Smooth muscle cell of trachea (primary cell): Measurements from ENCODE around the gene EHMT2. TPM values are rescaled to one million over a fixed set of nuclear protein-coding genes. Genes with fewer than 3 reads are reported as not detected.

Experiments
- total RNA-seq: library from RNA; depleted of rRNA; stranded (reverse); fragments of >200 nt; gene quantifications from 2 replicates; pipeline ENCODE4 v1.2.1, GENCODE V29; 2014

The EHMT2 gene
- 62.0 and 93.5 TPM in 2 replicates for total RNA-seq

GRCh38 chr6:31897612-31898382 lies at the start of gene EHMT2:
EHMT2 (minus strand) TSS chr6:31897698; CDS start chr6:31897677, 21 bp downstream.

GRCh38 chr6:31945507-31946369 lies 48.2 kb upstream of the EHMT2 start, which contains the start of gene CFB:
CFB (plus strand) TSS chr6:31946095; CDS start chr6:31946222, 127 bp downstream.

GRCh38 chr6:31927242-31927862 lies 29.9 kb upstream of the EHMT2 start, which contains the start of gene C2:
C2 (plus strand) TSS chr6:31927717; CDS start chr6:31927753, 36 bp downstream.

GRCh38 chr6:31901953-31902643 lies 4.6 kb upstream of the EHMT2 start, which contains the start of gene ZBTB12:
ZBTB12 (minus strand) TSS chr6:31902086; CDS start chr6:31901305, 781 bp downstream.

GRCh38 chr6:31878726-31879125 lies 18.8 kb downstream of the EHMT2 start, which contains the start of gene SLC44A4:
SLC44A4 (minus strand) TSS chr6:31878997; CDS start chr6:31878980, 17 bp downstream.

GRCh38 chr6:31862344-31863235 lies 34.9 kb downstream of the EHMT2 start, which contains the start of gene NEU1:
NEU1 (minus strand) TSS chr6:31862821; CDS start chr6:31862776, 45 bp downstream.

Other genes starting within 250 kb of the EHMT2 start
- 171 and 206 TPM in 2 replicates for gene BAG6, start 245.0 kb downstream of the EHMT2 start, total RNA-seq
- gene APOM, start 241.8 kb downstream of the EHMT2 start, total RNA-seq, result 1.0 and 1.3 TPM in 2 replicates
- gene C6orf47, start 236.9 kb downstream of the EHMT2 start, total RNA-seq, result 21.7 and 24.8 TPM in 2 replicates
- 13.2 and 20.9 TPM in 2 replicates for gene GPANK1, start 232.7 kb downstream of the EHMT2 start, total RNA-seq
- 112 and 124 TPM in 2 replicates for gene CSNK2B, start 231.6 kb downstream of the EHMT2 start, total RNA-seq
- gene LY6G5B, start 227.7 kb downstream of the EHMT2 start, total RNA-seq, result 3.2 and 3.8 TPM in 2 replicates
- gene LY6G5C, start 216.6 kb downstream of the EHMT2 start, total RNA-seq, result 0.66 and 0.73 TPM in 2 replicates
- gene ABHD16A, start 194.4 kb downstream of the EHMT2 start, total RNA-seq, result 47.6 and 58.2 TPM in 2 replicates
- not detected in 2 replicates for gene LY6G6F, start 190.8 kb downstream of the EHMT2 start, total RNA-seq
- not detected in 2 replicates for gene LY6G6D, start 182.3 kb downstream of the EHMT2 start, total RNA-seq
- not detected in 2 replicates for gene LY6G6C, start 176.0 kb downstream of the EHMT2 start, total RNA-seq
- gene MPIG6B, start 174.3 kb downstream of the EHMT2 start, total RNA-seq, result not detected in 2 replicates
- gene DDAH2, start 168.4 kb downstream of the EHMT2 start, total RNA-seq, result 93.8 and 161 TPM in 2 replicates
- 662 and 1,073 TPM in 2 replicates for gene CLIC1, start 161.2 kb downstream of the EHMT2 start, total RNA-seq
- 5.8 and 15.9 TPM in 2 replicates for gene MSH5, start 157.7 kb downstream of the EHMT2 start, total RNA-seq
- 1.3 and 1.9 TPM in 2 replicates for gene SAPCD1, start 135.0 kb downstream of the EHMT2 start, total RNA-seq
- 0.50 and 1.2 TPM in 2 replicates for gene VWA7, start 120.4 kb downstream of the EHMT2 start, total RNA-seq
- 60.0 and 75.2 TPM in 2 replicates for gene VARS1, start 101.9 kb downstream of the EHMT2 start, total RNA-seq
- 19.4 and 39.1 TPM in 2 replicates for gene LSM2, start 90.7 kb downstream of the EHMT2 start, total RNA-seq
- gene HSPA1L, start 82.4 kb downstream of the EHMT2 start, total RNA-seq, result 1.5 TPM in 2 replicates
- 98.0 and 168 TPM in 2 replicates for gene HSPA1A, start 82.2 kb downstream of the EHMT2 start, total RNA-seq
- 140 and 202 TPM in 2 replicates for gene HSPA1B, start 70.0 kb downstream of the EHMT2 start, total RNA-seq
- 80.6 and 120 TPM in 2 replicates for gene NEU1, start 34.9 kb downstream of the EHMT2 start, total RNA-seq
- 0.17 TPM in 1 of 2 replicates, not detected in the other for gene SLC44A4, start 18.7 kb downstream of the EHMT2 start, total RNA-seq
- 3.8 and 9.8 TPM in 2 replicates for gene ZBTB12, start 4.4 kb upstream of the EHMT2 start, total RNA-seq
- 2.8 and 13.1 TPM in 2 replicates for gene C2, start 30.0 kb upstream of the EHMT2 start, total RNA-seq
- 24.1 and 45.0 TPM in 2 replicates for gene CFB, start 48.4 kb upstream of the EHMT2 start, total RNA-seq
- 108 and 168 TPM in 2 replicates for gene NELFE, start 61.3 kb upstream of the EHMT2 start, total RNA-seq
- 57.7 and 89.3 TPM in 2 replicates for gene SKIC2, start 61.5 kb upstream of the EHMT2 start, total RNA-seq
- 12.8 and 15.1 TPM in 2 replicates for gene DXO, start 74.4 kb upstream of the EHMT2 start, total RNA-seq
- gene C4A, start 84.4 kb upstream of the EHMT2 start, total RNA-seq, result 4.1 and 11.6 TPM in 2 replicates
- gene C4B, start 117.1 kb upstream of the EHMT2 start, total RNA-seq, result 6.4 and 6.8 TPM in 2 replicates
- 0.17 and 0.44 TPM in 2 replicates for gene CYP21A2, start 140.7 kb upstream of the EHMT2 start, total RNA-seq
- 7.7 and 77.6 TPM in 2 replicates for gene TNXB, start 211.6 kb upstream of the EHMT2 start, total RNA-seq
- gene ATF6B, start 230.5 kb upstream of the EHMT2 start, total RNA-seq, result 20.8 and 27.2 TPM in 2 replicates
- gene FKBPL, start 232.6 kb upstream of the EHMT2 start, total RNA-seq, result 6.7 and 6.8 TPM in 2 replicates